HepG2 (cell line): ENCODE data around the gene ACAN. TPM values are rescaled to one million over a fixed set of nuclear protein-coding genes. Genes with fewer than 3 reads are reported as not detected.

Experiments
- ATAC-seq: fragments of 200-7000 bp; cut with Tn5 transposase; 3 replicates; pipeline ENCODE4 v1.9.1; 2020; ENCODE audit warnings: mild to moderate bottlenecking, moderate library complexity
- BruUV-seq: library from RNA; stranded (reverse); fragments of 400-500 nt; replicated peaks from 2 replicates; lab custom pipeline; 2021; lab: Mats Ljungman, UMichigan
- CTCF ChIA-PET: fragments of 300-600 bp; formaldehyde crosslinking; extraction: SDS; loops from one replicate; lab custom pipeline; 2021; ENCODE audit warnings: low total read pairs, inconsistent platforms, low intra/inter-chr PET ratio; lab: Yijun Ruan, JAX
- POLR2A ChIA-PET: fragments of 350-600 bp; sonication (Branson Sonifier 250); formaldehyde crosslinking; loops from one replicate; lab custom pipeline; 2020; ENCODE audit warnings: antibody characterized with exemption, inconsistent platforms; lab: Yijun Ruan, JAX
- DNase-seq: peaks from one replicate; pipeline ENCODE4 v3.0.0-alpha.2; 2015; ENCODE audit warnings: low spot score
- FAIRE-seq: peaks from 3 replicates; lab custom pipeline; 2011; peaks lifted over from hg19 to GRCh38; lab: Jason Lieb, UNC
- H2AFZ ChIP-seq: one replicate; pipeline ENCODE4 v1.6.1; 2011; ENCODE audit warnings: low read length, inconsistent platforms
- H3K27ac ChIP-seq: fragments of 300-600 bp; 3 replicates; pipeline ENCODE4 v1.8.0; 2011; ENCODE audit warnings: mixed run types, mild to moderate bottlenecking, mixed read lengths, low read length, inconsistent platforms; ENCODE audit not compliant: insufficient read depth; ENCODE audit errors: extremely low read length
- H3K27me3 ChIP-seq, 2 experiments: fragments of 200-600 bp in 1 of 2; 2 replicates in 1 of 2; 3 replicates in 1 of 2; pipeline versions ENCODE4 v1.6.0 to v1.8.0; 2011; ENCODE audit warnings: low read length in 2 of 2, mild to moderate bottlenecking in 2 of 2, moderate library complexity in 2 of 2, inconsistent platforms in 1 of 2; ENCODE audit not compliant: insufficient read depth in 2 of 2, control insufficient read depth in 1 of 2
- H3K36me3 ChIP-seq, 2 experiments: fragments of 200-600 bp in 1 of 2; replicated peaks in 1 of 2; 2 replicates in 1 of 2; 3 replicates in 1 of 2; pipeline versions ENCODE4 v1.5.1 to v1.8.0; 2011; ENCODE audit warnings: low read length in 2 of 2, inconsistent platforms in 1 of 2; ENCODE audit not compliant: insufficient read depth in 2 of 2, control insufficient read depth in 1 of 2
- H3K4me1 ChIP-seq: 2 replicates; pipeline ENCODE4 v1.5.1; 2012; ENCODE audit warnings: low read length, inconsistent platforms; ENCODE audit not compliant: insufficient read depth
- H3K4me2 ChIP-seq: 2 replicates; pipeline ENCODE4 v1.6.0; 2011; ENCODE audit warnings: low read depth, low read length, inconsistent platforms
- H3K4me3 ChIP-seq, 3 experiments: fragments of 200-600 bp in 1 of 3; sonication (generic), shearing (Covaris generic) in 1 of 3; replicated peaks in 1 of 3; 2 replicates each; pipeline ENCODE4 v1.5.1; 2011 to 2016; ENCODE audit warnings: low read length in 3 of 3, inconsistent platforms in 2 of 3, low read depth in 2 of 3, mild to moderate bottlenecking in 2 of 3, control low read depth in 1 of 3, mixed read lengths in 1 of 3; ENCODE audit not compliant: insufficient read depth in 1 of 3
- H3K79me2 ChIP-seq: one replicate; pipeline ENCODE4 v1.6.1; 2011; ENCODE audit warnings: low read length, inconsistent platforms; ENCODE audit not compliant: insufficient read depth
- H3K9ac ChIP-seq: 2 replicates; pipeline ENCODE4 v1.6.0; 2011; ENCODE audit warnings: mild to moderate bottlenecking, low read depth, low read length, inconsistent platforms; ENCODE audit not compliant: insufficient read depth
- H3K9me3 ChIP-seq: 2 replicates; pipeline ENCODE4 v1.5.1; 2012; ENCODE audit warnings: mild to moderate bottlenecking, low read length
- H4K20me1 ChIP-seq: 2 replicates; pipeline ENCODE4 v1.6.0; 2011; ENCODE audit warnings: inconsistent platforms, mild to moderate bottlenecking, low read length, moderate library complexity; ENCODE audit not compliant: insufficient read depth
- AGO1 ChIP-seq: fragments of 200-400 bp; formaldehyde crosslinking; IDR thresholded peaks from 2 replicates; pipeline ENCODE4 v1.6.1; 2017; ENCODE audit warnings: mild to moderate bottlenecking, low read depth, low read length, moderate library complexity; ENCODE audit not compliant: poor library complexity, severe bottlenecking
- GPN1 ChIP-seq: sonication (generic); formaldehyde crosslinking; IDR thresholded peaks from 2 replicates; pipeline ENCODE4 v1.5.1; 2020; ENCODE audit warnings: missing genetic modification reagents, borderline replicate concordance
- TCF7 ChIP-seq: sonication (generic); IDR thresholded peaks from 2 replicates; pipeline ENCODE4 v1.6.1; 2016; ENCODE audit warnings: antibody characterized with exemption, low read depth
- ZNF7 ChIP-seq: IDR thresholded peaks from 2 replicates; pipeline ENCODE4 v1.6.1; 2016; ENCODE audit warnings: missing biosample characterization, missing genetic modification reagents
- ZNF713 ChIP-seq: sonication (generic); formaldehyde crosslinking; IDR thresholded peaks from 2 replicates; pipeline ENCODE4 v1.4.0; 2020; ENCODE audit warnings: mild to moderate bottlenecking, missing genetic modification reagents
- ZNF878 ChIP-seq: sonication (generic); formaldehyde crosslinking; IDR thresholded peaks from 2 replicates; pipeline ENCODE4 v1.8.1; 2023; ENCODE audit warnings: mild to moderate bottlenecking, missing genetic modification reagents, moderate library complexity
- WGBS: methylation state at CpG from one replicate; pipeline ENCODE4 v1.1.6; 2017; ENCODE audit warnings: low lambda C conversion rate; 5-methylcytosine and 5-hydroxymethylcytosine counted together
- in situ Hi-C: cut with HindIII; loops from 2 replicates; pipeline ENCODE4 v1.10.0; 2017; ENCODE audit warnings: low pct_unique_long_range_greater_than_20kb; ENCODE audit not compliant: extremely low pct_ligation_motif_present
- intact Hi-C: fragments of 100-400 bp; cut with micrococcal nuclease; formaldehyde crosslinking; loops from one replicate; pipeline ENCODE4 v1.10.0; 2022; ENCODE audit not compliant: unreplicated experiment
- polyA plus RNA-seq, 8 experiments: library from polyadenylated mRNA; depleted of rRNA in 3 of 8; stranded (reverse) in 7 of 8; unstranded in 1 of 8; fragments of >200 nt; fragmentation: Illumina TruSeq in 4 of 8; extraction: Trizol in 4 of 8; gene quantifications; 2 replicates each; pipeline versions ENCODE4 v1.2.1 to v1.2.3, GENCODE V29; 2011 to 2016; ENCODE audit warnings: low read depth in 4 of 8, missing spikeins in 1 of 8, mixed read lengths in 1 of 8; ENCODE audit not compliant: insufficient read depth in 1 of 8
- total RNA-seq, 5 experiments: library from RNA; depleted of rRNA; stranded (reverse); fragments of >200 nt; fragmentation: Illumina TruSeq; extraction: Trizol; gene quantifications; 2 replicates each; pipeline ENCODE4 v1.2.3, GENCODE V29; 2016; ENCODE audit warnings: low read depth in 1 of 5
- TF ChIP-seq, protein P1 (sequence below): sonication (generic); formaldehyde crosslinking; conservative IDR thresholded peaks from 2 replicates; pipeline ENCODE4 v1.4.0; 2020; ENCODE audit warnings: missing genetic modification reagents
- TF ChIP-seq, protein P2 (sequence below): sonication (generic); formaldehyde crosslinking; IDR thresholded peaks from 2 replicates; pipeline ENCODE4 v1.8.0; 2022; ENCODE audit warnings: mild to moderate bottlenecking, missing genetic modification reagents; ENCODE audit not compliant: insufficient replicate concordance

Gene ACAN
- total and polyA plus RNA-seq, 2 of the 13 experiments (the other 11 are each of a cell fraction or from before 2014, with no cell fraction given) = not detected

DNA sequence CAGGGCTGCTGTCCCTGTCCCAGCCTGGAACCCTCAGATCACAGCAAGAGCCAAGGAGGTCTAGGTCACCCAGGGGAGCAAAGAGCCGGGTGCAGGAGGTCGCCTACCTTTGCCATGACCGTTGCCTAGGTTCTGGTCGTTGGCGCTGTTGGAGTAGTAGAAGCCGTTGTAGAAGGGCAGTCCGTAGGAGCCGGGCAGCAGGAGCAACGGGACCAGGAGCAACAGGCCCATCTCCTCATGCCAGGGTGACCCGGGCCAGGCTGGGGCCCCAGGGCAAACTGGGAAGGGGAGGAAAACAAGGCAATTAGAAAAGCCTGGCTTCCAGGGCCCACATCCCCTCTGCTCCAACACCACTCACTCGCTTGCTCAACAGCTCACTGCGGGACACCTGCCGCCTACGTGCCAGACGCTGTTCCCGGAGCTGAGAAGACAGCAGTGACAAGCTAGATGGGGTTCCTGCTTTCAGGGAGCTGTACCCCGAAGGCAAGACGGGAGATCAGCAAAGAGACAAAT is 83.9 kb downstream of the ACAN start:
- ChIA-PET POLR2A (no interaction called here), CTCF (no interaction called here)
- intact Hi-C loops = no loop called here
- Histone ChIP-seq H2AFZ (no peak overlapping the region), H3K36me3 (no peaks in the 10 kb centered on the region), H3K9ac (no peak overlapping the region), H3K27ac (no peak overlapping the region), H3K9me3 (no peaks in the 10 kb centered on the region), H3K27me3 (peaks cover 3 to 12% of the 10 kb centered on the region in 2 experiments; a peak in 2 of 5 replicates), H4K20me1 (no peaks in the 10 kb centered on the region), H3K4me3 (no peak overlapping the region), H3K4me2 (no peak overlapping the region), H3K79me2 (no peaks in the 10 kb centered on the region)
- FAIRE-seq (no peak), DNase-seq (no peak), ATAC-seq (no peak)
- BruUV-seq = no TSS peak
- no peak for TF ChIP-seq GPN1 (CRISPR knock-in tag)
- no peak for TF ChIP-seq AGO1
- TF ChIP-seq, protein P1, sequence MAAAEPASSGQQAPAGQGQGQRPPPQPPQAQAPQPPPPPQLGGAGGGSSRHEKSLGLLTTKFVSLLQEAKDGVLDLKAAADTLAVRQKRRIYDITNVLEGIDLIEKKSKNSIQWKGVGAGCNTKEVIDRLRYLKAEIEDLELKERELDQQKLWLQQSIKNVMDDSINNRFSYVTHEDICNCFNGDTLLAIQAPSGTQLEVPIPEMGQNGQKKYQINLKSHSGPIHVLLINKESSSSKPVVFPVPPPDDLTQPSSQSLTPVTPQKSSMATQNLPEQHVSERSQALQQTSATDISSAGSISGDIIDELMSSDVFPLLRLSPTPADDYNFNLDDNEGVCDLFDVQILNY (CRISPR knock-in tag) = no peak
- TF ChIP-seq ZNF7 (CRISPR knock-in tag) = no peak
- no peak for TF ChIP-seq TCF7
- TF ChIP-seq, protein P2, sequence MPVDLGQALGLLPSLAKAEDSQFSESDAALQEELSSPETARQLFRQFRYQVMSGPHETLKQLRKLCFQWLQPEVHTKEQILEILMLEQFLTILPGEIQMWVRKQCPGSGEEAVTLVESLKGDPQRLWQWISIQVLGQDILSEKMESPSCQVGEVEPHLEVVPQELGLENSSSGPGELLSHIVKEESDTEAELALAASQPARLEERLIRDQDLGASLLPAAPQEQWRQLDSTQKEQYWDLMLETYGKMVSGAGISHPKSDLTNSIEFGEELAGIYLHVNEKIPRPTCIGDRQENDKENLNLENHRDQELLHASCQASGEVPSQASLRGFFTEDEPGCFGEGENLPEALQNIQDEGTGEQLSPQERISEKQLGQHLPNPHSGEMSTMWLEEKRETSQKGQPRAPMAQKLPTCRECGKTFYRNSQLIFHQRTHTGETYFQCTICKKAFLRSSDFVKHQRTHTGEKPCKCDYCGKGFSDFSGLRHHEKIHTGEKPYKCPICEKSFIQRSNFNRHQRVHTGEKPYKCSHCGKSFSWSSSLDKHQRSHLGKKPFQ = no peak
- TF ChIP-seq ZNF878 = no peak
- TF ChIP-seq ZNF713 (CRISPR knock-in tag) = no peak
- TF ChIP-seq, all 625 proteins: peak for 0
- WGBS = 59% methylated on average over 16 of the region's 18 CpGs
- H3K4me1 ChIP-seq = no peaks in the 10 kb centered on the region
- in situ Hi-C loops = no loop called here
